Kasumi-1 (cell line): ENCODE data around the gene PARD6B.
"Not testable (repeated sequence)": the region's sequence is repeated elsewhere in the genome, so short reads cannot be mapped to it uniquely, and the experiment has no call there.

Experiments used
- DNase-seq, 2 experiments: peaks; one replicate each; lab custom pipeline; 2025; lab: John Stamatoyannopoulos, UW

Gene PARD6B, protein sequence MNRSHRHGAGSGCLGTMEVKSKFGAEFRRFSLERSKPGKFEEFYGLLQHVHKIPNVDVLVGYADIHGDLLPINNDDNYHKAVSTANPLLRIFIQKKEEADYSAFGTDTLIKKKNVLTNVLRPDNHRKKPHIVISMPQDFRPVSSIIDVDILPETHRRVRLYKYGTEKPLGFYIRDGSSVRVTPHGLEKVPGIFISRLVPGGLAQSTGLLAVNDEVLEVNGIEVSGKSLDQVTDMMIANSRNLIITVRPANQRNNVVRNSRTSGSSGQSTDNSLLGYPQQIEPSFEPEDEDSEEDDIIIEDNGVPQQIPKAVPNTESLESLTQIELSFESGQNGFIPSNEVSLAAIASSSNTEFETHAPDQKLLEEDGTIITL

DNA sequence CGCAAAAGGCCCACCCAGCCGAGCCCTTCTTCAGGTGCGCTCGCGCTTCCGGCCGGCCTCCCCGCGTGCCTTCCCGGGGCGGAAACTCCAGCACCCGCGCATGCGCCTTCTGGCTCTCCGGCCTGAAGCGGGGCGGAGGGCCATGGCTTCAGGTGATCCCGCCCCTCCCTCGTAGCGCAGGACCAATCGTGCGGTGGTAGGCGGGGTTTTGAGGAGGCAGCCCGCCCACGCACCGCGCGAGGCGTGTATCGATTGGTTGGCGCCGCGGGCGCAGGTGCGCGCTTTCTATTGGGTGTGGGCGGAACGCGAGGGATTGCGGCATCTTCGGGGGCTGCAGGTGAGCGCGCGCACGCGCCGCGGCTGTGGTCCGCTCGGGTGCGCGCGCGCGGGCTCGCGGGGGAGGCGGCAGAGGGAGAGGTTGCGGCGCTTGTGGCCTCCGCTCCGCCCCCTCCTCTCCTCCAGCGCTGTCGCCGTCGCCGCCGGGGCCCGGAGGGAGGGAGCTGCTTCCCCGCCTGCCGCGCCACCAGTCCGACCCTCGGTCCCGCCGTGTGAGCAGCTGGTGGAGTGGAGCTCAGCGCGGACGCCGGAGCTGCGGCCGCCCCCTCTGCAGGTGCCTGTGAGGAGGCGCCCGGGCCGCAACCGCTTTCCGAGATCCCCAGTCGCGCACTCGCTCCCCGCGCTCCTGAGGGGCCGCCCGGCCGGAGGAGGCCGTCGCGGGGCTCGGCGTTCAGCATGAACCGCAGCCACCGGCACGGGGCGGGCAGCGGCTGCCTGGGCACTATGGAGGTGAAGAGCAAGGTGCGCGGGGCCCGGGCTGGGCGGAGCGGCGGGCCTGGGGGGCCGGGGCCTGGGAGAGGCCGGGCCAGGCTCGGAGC, at the start of gene PARD6B:
PARD6B (plus strand) TSS at position 526 of the 875 bp plus-strand sequence; CDS start at position 733, 207 bp downstream.
- peak; percentile 89 to 91 for DNase-seq

DNA sequence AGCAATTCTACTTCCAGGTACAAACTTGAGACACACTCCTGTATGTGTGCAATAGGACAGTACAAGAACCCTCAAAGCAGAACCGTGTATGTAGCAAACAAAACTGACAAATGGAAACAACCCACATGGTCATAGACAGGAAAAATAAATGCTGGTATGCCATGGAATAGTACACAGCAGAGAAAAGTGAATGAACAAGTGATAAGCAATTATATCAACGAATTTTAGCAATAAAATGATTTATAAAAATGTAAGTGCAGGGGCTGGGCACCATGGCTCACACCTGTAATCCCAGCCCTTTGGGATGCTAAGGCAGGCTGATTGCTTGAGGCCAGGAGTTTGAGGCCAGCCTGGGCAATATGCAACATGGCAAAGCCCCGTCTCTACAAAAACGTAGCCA, 49.3 kb upstream of the PARD6B start:
- no peak for DNase-seq

DNA sequence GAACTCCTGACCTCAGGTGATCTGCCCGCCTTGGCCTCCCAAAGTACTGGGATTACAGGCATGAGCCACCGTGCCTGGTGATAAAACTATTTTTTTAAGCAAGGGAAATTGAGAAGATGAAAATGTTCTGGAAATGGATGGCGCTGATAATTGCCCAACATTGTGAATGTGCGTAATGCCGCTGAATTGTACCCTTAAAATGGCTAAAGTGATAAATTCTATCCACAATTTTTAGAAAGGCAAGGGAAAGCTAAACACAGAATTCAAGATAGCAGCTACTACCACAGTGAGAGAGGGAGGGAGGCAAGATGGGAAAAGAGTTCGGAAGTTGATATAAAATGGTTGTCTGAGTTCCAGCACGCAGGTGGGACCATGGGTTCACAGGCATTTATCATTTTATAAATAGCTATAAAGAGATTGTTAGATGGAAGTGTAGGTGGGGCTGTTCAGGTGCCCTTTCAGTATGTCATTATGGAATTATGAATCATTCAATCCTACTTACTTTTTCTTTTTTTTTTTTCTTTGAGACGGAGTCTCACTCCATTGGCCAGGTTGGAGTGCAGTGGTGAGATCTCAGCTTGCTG, 48.3 kb upstream of the PARD6B start:
- no peak for DNase-seq

DNA sequence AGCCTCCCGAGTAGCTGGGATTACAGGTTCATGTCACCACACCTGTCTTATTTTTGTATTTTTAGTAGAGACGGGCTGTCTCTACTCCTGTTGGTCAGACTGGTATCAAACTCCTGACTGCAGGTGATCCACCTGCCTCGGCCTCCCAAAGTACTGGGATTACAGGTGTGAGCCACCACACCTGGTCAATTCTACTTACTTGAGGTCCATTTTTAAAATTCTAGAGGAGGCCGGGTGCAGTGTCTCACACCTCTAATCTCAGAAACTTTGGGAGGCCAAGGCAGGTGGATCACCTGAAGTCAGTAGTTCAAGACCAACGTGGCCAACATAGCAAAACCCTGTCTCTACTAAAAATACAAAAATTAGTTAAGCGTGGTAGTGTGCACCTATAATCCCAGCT, 47.8 kb upstream of the PARD6B start:
- no peak for DNase-seq

GRCh38 chr20:50686821-50687220, 44.6 kb upstream of the PARD6B start:
- no peak for DNase-seq

DNA sequence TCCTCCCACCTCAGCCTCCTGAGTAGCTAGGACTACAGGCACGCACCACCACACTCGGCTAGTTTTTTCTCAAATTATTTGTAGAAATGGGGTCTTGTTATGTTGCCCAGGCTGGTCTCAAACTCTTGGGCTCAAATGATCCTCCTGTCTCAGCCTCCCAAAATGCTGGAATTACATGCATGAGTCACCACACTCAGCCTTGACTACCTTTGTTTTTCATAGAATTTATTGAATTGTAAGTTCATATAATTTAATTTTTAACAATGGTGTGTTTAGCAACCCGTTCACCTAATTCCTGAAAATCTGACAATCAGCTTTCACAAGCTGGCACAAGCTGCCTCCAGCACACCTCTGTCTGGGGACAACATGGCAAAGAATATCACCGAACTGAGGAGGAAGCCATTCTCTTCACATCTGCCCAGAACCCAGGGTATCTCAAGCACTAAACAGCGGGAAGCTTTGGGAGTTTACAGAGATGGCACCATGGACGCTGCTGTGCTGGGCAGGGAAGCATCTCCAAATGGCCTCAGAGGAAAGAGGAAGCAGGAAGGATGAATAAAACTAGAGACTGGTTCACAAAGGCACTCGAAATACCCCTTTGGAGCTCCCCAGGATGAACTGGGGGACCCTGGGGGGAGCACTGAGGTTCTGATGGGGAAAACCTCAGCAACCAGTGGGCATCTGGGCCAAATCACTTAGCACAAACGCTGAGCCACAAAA, 43.0 kb upstream of the PARD6B start:
- DNase-seq, result no peak

GRCh38 chr20:50689864-50690649, 41.3 kb upstream of the PARD6B start:
- DNase-seq, result no peak

- DNase-seq, result no peak
Observed at GRCh38 chr20:50690650-50691572, 40.5 kb upstream of the PARD6B start, which contains the start of gene RIPOR3. TSS of gene RIPOR3 (minus strand) at chr20:50691542. CDS start at chr20:50691128, 414 bp downstream.

DNA sequence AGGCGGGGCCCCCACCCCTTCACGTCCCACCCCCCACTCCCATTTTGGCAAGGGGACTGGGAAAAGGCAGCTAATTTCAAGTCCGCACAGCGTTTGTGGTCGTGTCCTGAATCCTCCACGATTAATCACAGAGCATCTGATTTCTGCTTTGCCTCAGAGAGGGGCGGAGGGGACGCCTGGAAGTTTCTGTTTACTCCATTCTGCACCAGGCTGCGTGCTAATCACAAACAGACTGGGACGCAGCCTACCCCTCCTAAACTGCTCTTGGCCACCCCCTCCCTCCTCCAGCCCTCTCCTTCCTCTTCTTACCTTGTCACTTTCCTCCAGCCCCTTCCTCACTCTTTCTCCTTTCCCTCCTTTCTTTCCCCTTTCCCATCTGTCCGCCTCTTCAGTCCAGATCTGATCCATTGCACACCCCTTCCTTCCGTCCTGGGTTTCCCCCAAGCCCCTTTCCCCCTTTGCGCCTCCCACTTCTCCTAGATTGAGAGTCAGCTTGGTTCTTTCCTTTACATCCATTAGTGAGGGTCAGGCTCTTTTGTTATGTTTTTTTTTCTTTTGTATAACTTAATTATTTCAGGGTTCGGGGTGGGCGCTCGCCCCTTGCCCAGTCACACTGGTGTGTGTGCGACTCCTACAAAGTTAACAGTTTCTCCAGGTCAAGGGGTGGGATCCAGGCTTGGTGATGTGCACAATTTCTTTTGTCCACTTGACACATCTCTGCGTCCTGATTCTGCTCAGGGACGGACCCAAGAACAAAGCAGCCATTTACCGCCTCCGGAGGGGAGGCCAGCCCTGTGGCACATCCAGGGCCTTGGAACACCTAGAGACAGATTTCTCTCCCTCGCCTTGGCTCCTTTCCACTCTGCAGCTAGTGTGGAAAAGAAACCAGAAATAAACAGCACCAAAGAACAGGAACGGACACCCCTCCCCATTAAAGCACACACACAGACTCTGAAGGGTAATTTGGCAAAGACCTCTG, 39.5 kb upstream of the PARD6B start:
- DNase-seq, result no peak

GRCh38 chr20:50692552-50692933, 38.8 kb upstream of the PARD6B start:
- DNase-seq, result no peak

DNA sequence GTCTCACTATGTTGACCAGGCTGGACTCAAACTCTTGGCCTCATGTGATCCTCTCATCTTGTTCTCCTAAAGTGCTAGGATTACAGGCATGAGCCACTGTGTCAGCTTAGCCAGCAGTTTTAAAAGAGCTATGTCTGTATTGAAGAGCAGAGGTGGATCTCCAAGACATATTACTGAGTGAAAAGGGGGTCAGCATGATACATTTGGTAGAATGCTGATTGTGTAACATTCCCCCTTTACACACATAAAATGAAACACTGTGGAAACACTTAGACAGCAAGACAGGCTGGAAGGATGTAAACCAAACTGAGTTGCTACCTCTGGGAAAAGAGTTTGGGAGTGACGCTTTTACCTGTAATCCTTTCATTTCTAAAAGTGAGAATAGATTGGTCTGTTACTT, 38.4 kb upstream of the PARD6B start:
- no peak for DNase-seq

GRCh38 chr20:50694379-50695134, 36.8 kb upstream of the PARD6B start:
- DNase-seq, result no peak

DNA sequence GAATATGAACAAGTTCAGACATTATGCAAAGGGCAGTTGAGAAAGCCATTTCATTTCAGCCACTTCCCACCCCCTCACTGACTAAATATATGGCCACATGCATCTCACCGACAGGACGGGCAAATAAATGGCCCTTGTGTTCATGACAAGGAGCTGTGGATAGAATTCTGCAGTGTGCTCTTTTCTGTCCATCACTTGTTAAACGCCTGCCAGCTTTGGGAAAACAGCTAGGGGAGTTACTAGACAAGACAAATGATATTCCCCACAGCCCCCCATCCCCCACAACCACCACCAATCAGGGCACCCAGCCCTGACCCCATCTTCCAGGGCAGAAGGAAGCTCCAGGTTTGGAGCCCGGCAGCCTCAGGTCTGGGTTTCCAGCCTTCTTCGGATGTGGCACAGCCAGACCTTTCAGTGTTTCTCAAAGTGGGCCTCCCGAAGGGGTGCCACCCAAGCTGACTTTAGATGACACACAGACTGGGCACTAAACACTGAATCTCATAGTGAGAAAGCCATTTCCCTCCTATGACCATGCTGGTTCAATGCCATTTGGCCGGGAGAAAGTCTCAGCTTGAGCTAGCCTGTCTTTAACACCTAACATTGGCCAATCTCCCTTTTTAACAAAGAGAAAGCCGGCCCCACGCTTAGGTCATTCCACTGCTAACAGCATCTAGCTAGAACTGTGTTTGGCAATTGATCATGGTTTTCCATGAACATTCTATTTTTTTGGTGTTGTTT, 36.1 kb upstream of the PARD6B start:
- DNase-seq, result no peak

- not testable (repeated sequence) for DNase-seq
Observed at GRCh38 chr20:50698255-50698654, 33.1 kb upstream of the PARD6B start.

DNA sequence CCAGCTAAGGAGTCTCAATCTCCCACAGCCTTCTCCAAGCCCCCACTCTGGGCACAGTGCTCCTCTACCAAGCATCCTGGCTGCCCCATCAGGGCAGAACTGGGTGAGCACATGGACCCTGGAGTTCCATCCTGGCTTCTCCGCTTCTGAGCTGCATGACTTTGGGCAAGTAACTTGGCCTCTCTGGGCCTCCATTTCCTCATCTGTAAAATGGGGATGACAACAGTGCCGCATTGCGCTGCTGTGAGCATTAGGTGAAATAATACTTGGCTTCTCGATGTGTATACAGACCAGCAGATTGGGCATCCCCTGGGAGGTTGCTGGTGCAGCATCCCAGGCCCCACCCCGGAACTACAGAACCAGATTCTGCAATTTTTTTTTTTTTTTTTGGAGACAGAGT, 31.7 kb upstream of the PARD6B start:
- DNase-seq, result no peak

DNA sequence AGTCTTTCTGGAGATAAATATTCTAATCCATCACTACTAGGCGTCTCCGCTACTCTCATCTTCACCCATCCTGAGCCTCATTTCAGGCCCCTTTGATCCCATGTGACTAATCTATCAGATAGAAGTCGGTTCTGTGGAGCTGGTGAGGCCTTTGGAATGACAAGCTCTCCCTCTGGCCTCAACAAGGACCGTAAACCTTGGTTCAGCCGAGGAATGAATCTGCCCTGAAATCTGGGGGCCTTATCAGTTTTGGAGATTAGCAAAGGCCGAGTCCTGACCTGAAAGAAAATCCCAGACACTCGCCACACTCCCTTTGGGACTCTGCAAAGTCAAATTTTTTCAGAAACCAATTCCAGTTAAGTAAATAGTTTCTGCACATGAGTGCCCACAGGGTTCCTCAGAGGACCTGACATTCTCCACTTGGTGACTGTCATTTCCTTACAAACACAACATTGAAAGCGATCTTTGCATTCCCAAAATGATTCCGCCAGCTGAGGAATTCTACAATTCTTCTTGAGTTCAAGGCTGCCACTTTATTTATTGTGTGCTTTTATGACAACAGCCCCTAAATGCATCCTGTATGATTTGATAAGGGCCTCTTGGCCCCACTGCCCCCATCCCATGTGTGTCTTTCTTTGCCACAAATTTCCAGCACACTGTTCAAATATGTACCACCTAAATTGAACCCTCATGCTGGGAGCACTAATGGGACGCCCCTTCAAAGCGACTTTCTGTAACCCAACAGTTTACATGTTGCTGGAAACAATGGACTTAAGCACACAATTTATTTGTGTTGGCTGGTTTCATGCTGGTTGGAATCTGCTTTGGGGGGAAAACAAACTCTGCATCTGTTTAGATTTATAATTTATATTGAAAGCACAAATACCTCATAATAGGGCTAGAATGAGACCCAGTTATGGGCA, 30.1 kb upstream of the PARD6B start:
- no peak for DNase-seq
